Vagina (tissue), 2 donors: ENCODE measurements around the gene ATP5PO.
"Not testable (repeated sequence)": the region's sequence is repeated elsewhere in the genome, so short reads cannot be mapped to it uniquely, and the experiment has no call there.

ENCODE experiments used
- CTCF ChIP-seq, 3 experiments: fragments of 450-650 bp in 2 of 3; fragments of 200-600 bp in 1 of 3; sonication (generic) in 1 of 3; IDR thresholded peaks; one replicate each; pipeline ENCODE4 v1.5.1; 2017 to 2019; ENCODE audit warnings: antibody characterized with exemption in 3 of 3, mild to moderate bottlenecking in 2 of 3, moderate library complexity in 2 of 3
- POLR2A ChIP-seq, 2 donors: fragments of 450-650 bp; IDR thresholded peaks; one replicate each; pipeline ENCODE4 v1.6.1; 2017; ENCODE audit warnings: antibody characterized with exemption in 2 of 2, mild to moderate bottlenecking in 2 of 2, moderate library complexity in 2 of 2
- POLR2AphosphoS5 ChIP-seq, 2 donors: sonication (generic); formaldehyde crosslinking; IDR thresholded peaks; one replicate each; pipeline ENCODE4 v1.9.0; 2017; ENCODE audit warnings: antibody characterized with exemption in 2 of 2, mild to moderate bottlenecking in 2 of 2, low read depth in 1 of 2; ENCODE audit not compliant: insufficient read depth in 1 of 2

GRCh38 chr21:33863191-33863590 lies 52.4 kb downstream of the ATP5PO start:
- not testable (repeated sequence) for TF ChIP-seq CTCF (IDR thresholded peaks at IDR 0.05); POLR2A (IDR thresholded peaks at IDR 0.05); POLR2AphosphoS5 (IDR thresholded peaks at IDR 0.05; ENCODE audit: insufficient read depth in 1 of 2, low read depth in 1 of 2)
